Spleen (tissue), 7 donors: Measurements from ENCODE around the gene TFPI.

Experiments used
- POLR2A ChIP-seq, 3 donors: fragments of 450-650 bp; IDR thresholded peaks; one replicate each; pipeline ENCODE4 v1.5.1; 2017; ENCODE audit warnings: antibody characterized with exemption in 3 of 3, mild to moderate bottlenecking in 1 of 3
- TF ChIP-seq, protein P1 (sequence below), 11 experiments: fragments of 200-600 bp in 7 of 11; fragments of 450-650 bp in 4 of 11; sonication (generic) in 4 of 11; IDR thresholded peaks in 8 of 11; conservative IDR thresholded peaks in 3 of 11; 1 replicate in 7 of 11; 2 replicates in 4 of 11; pipeline versions ENCODE4 v1.4.0 to v1.8.0; 2016 to 2021; ENCODE audit warnings: antibody characterized with exemption in 11 of 11, inconsistent platforms in 4 of 11, mild to moderate bottlenecking in 1 of 11
- donor health status: DM: no; HTN: no; CAD: no; lungs with moderate emphysema.
- donor health status: DM: no; HTN: no; CAD: no.
- donor health status: DM: no; HTN: no; CAD: no.

DNA sequence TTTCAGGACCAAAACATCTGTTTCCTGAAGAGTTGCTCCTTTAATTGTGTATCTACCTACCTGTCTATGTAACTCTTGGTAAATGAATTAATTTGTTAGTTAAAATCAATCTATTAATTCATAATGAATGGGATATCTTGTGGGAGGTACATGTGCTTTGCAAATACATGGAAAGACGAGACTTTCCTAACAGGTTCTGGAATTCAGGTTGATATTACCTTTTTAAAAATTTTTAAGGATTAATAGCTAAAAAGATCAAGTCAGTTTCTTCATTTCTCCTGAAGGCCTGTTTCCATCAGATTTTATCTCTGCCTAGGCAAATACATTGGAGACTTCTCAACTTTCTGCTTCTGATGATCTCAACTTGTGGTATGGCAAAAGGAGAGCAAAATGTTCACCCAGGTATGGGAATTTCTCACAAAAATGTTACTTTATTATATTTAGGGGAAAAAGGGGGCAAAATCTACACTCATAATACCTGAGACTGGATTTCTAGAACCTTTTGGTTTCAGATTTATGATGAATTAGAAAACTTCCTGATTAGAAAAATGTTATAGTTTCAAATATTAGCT, 7.4 kb downstream of the TFPI start:
- TF ChIP-seq, protein P1, sequence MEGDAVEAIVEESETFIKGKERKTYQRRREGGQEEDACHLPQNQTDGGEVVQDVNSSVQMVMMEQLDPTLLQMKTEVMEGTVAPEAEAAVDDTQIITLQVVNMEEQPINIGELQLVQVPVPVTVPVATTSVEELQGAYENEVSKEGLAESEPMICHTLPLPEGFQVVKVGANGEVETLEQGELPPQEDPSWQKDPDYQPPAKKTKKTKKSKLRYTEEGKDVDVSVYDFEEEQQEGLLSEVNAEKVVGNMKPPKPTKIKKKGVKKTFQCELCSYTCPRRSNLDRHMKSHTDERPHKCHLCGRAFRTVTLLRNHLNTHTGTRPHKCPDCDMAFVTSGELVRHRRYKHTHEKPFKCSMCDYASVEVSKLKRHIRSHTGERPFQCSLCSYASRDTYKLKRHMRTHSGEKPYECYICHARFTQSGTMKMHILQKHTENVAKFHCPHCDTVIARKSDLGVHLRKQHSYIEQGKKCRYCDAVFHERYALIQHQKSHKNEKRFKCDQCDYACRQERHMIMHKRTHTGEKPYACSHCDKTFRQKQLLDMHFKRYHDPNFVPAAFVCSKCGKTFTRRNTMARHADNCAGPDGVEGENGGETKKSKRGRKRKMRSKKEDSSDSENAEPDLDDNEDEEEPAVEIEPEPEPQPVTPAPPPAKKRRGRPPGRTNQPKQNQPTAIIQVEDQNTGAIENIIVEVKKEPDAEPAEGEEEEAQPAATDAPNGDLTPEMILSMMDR (IDR thresholded peaks at IDR 0.05 in 8 of 11, conservative IDR thresholded peaks at IDR 0.05 in 3 of 11): no peak
- TF ChIP-seq POLR2A (IDR thresholded peaks at IDR 0.05): no peak
